DND-41 (cell line): ENCODE measurements around the gene ALOX5.

Experiments used
- ATAC-seq: fragments of 200-7000 bp; cut with Tn5 transposase; 3 replicates; pipeline ENCODE4 v1.9.1; 2021; ENCODE audit warnings: low read depth; ENCODE audit not compliant: insufficient read depth
- DNase-seq: peaks from one replicate; pipeline ENCODE4 v3.0.0-alpha.2; 2020
- H2AFZ ChIP-seq: 2 replicates; pipeline ENCODE4 v1.6.0; 2012; ENCODE audit warnings: low read depth, low read length
- H3K27ac ChIP-seq: 2 replicates; pipeline ENCODE4 v1.5.1; 2012; ENCODE audit warnings: low read length, inconsistent platforms
- H3K27me3 ChIP-seq: fragments of 200-600 bp; sonication (generic); 2 replicates; pipeline ENCODE4 v1.6.0; 2012; ENCODE audit warnings: low read length, mild to moderate bottlenecking, inconsistent platforms; ENCODE audit not compliant: insufficient read depth, poor library complexity
- H3K36me3 ChIP-seq: 2 replicates; pipeline ENCODE4 v1.5.1; 2012; ENCODE audit warnings: low read length, inconsistent platforms; ENCODE audit not compliant: insufficient read depth
- H3K4me1 ChIP-seq: 2 replicates; pipeline ENCODE4 v1.5.1; 2012; ENCODE audit warnings: mild to moderate bottlenecking, low read length; ENCODE audit not compliant: insufficient read depth
- H3K4me2 ChIP-seq: 2 replicates; pipeline ENCODE4 v1.6.0; 2012; ENCODE audit warnings: mild to moderate bottlenecking, moderate library complexity, low read length, inconsistent platforms; ENCODE audit not compliant: insufficient read depth
- H3K4me3 ChIP-seq, 2 experiments: fragments of 200-600 bp in 1 of 2; shearing (Covaris generic) in 1 of 2; 2 replicates each; pipeline ENCODE4 v1.5.1; 2012 to 2016; ENCODE audit warnings: inconsistent platforms in 2 of 2, low read length in 2 of 2, mild to moderate bottlenecking in 2 of 2, low read depth in 1 of 2, moderate library complexity in 1 of 2
- H3K79me2 ChIP-seq: 2 replicates; pipeline ENCODE4 v1.6.0; 2012; ENCODE audit warnings: low read length, inconsistent platforms; ENCODE audit not compliant: insufficient read depth
- H3K9ac ChIP-seq: 2 replicates; pipeline ENCODE4 v1.6.0; 2012; ENCODE audit warnings: low read depth, mild to moderate bottlenecking, inconsistent platforms, low read length, moderate library complexity
- H3K9me3 ChIP-seq: 2 replicates; pipeline ENCODE4 v1.5.1; 2012; ENCODE audit warnings: low read length, moderate library complexity, mild to moderate bottlenecking, inconsistent platforms; ENCODE audit not compliant: insufficient read depth, severe bottlenecking
- H4K20me1 ChIP-seq: 2 replicates; pipeline ENCODE4 v1.6.0; 2012; ENCODE audit warnings: low read length; ENCODE audit not compliant: insufficient read depth
- EZH2 ChIP-seq: IDR thresholded peaks from 3 replicates; pipeline ENCODE4 v1.6.1; 2012; ENCODE audit warnings: borderline replicate concordance, low read depth, mild to moderate bottlenecking, moderate library complexity, low read length, inconsistent platforms; ENCODE audit not compliant: severe bottlenecking
- TF ChIP-seq, protein P1 (sequence below): IDR thresholded peaks from 2 replicates; pipeline ENCODE4 v1.5.1; 2012; ENCODE audit warnings: borderline replicate concordance, low read length, moderate library complexity, mild to moderate bottlenecking; ENCODE audit not compliant: poor library complexity, severe bottlenecking; ENCODE audit errors: extremely low read depth

ALOX5 gene

DNA sequence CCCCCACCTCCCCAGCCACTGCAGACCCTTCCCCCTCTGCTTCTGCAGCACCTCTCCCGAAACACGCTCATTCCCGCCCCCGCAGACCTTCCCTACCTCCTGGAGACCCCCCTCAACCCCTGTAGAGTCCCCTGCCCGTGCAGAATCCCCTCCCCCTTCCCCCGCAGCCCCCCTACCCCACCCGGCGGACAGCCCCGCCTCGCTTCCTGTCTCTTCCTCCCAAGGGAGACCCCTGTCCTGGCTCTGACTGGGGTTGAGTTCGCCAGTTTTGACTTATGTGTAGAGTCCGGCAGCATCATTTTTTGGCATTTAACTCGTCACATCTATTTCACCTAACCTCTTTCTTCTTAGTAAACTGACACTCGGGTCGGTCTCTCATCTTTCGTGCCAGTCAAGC lies 54.0 kb downstream of the ALOX5 start:
- H2AFZ ChIP-seq, result no peak overlapping the region
- no peak overlapping the region for H3K4me3 ChIP-seq
- H3K4me1 ChIP-seq, result peaks cover 2% of the 10 kb centered on the region; the same call in 1 of the 2 replicates
- no peak overlapping the region for H3K27ac ChIP-seq
- H3K9me3 ChIP-seq, result no peaks in the 10 kb centered on the region
- TF ChIP-seq EZH2, result no peak
- TF ChIP-seq, protein P1, sequence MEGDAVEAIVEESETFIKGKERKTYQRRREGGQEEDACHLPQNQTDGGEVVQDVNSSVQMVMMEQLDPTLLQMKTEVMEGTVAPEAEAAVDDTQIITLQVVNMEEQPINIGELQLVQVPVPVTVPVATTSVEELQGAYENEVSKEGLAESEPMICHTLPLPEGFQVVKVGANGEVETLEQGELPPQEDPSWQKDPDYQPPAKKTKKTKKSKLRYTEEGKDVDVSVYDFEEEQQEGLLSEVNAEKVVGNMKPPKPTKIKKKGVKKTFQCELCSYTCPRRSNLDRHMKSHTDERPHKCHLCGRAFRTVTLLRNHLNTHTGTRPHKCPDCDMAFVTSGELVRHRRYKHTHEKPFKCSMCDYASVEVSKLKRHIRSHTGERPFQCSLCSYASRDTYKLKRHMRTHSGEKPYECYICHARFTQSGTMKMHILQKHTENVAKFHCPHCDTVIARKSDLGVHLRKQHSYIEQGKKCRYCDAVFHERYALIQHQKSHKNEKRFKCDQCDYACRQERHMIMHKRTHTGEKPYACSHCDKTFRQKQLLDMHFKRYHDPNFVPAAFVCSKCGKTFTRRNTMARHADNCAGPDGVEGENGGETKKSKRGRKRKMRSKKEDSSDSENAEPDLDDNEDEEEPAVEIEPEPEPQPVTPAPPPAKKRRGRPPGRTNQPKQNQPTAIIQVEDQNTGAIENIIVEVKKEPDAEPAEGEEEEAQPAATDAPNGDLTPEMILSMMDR, result no peak
- ATAC-seq (no peak), DNase-seq (no peak)
- no peaks in the 10 kb centered on the region for H4K20me1 ChIP-seq
- H3K79me2 ChIP-seq, result no peaks in the 10 kb centered on the region
- H3K27me3 ChIP-seq, result no peaks in the 10 kb centered on the region
- H3K36me3 ChIP-seq, result no peaks in the 10 kb centered on the region
- H3K9ac ChIP-seq, result no peak overlapping the region
- H3K4me2 ChIP-seq, result no peak overlapping the region

DNA sequence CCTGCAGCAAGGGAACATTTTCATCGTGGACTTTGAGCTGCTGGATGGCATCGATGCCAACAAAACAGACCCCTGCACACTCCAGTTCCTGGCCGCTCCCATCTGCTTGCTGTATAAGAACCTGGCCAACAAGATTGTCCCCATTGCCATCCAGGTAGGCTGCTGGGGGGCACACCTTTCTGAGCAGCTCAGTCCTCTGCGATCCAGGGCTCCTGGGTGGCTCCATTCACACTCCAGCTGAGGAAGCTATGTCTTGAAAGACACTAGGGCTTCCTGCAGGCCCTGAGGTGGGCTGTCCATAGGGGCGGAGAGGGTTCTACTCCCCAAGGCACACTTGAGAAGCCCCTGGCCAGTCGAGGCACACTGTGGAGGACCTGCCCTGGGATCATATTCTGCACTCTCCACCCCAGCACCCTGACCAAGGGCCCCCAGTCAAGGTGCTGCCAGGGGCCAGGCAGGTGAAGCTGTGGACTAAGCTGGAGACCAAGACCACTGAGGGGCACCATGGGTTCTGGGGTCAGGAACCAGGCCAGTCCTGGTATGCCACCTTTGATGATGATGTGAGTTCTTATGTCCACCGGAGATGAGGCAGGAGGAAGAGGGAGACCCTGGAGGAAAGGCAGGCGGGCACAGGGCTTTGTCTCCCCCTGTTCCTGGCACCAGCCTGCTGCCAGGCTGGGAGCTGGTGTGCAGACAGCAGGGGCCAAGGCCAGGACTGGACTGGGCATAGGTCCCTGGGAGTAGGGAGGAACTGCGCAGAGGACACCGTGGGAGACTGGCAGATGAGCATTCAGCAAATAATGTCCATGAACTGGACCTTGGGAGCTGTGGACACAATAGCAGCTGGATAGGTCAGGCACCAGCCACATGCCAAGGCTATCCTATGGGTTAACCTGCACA lies 54.8 kb downstream of the ALOX5 start:
- no peaks in the 10 kb centered on the region for H3K4me1 ChIP-seq
- DNase-seq (no peak), ATAC-seq (no peak)

DNA sequence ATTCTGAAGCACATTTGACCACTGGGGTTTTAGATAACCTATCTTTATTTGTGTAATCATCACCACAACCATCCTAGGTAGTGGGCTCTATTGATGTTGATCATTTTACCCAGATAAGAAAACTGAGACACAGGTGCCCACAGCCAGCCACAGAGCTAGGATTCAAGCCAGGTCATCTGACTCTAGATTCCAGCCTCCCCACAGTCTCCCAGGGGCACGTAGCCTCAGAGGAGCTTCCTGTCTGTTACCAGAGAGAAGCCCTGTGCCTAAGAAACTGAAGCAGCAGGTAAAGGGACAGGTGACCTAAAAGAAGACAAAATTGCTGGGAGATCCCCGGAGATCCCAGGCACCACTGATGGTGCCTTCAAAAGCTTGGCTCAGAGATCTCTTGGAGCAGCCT lies 55.8 kb downstream of the ALOX5 start:
- DNase-seq, result no peak
- no peak overlapping the region for H3K27ac ChIP-seq
- H3K4me3 ChIP-seq, result no peak overlapping the region
- no peaks in the 10 kb centered on the region for H3K79me2 ChIP-seq
- no peak overlapping the region for H3K9ac ChIP-seq
- no peak for TF ChIP-seq EZH2
- TF ChIP-seq, protein P1, result no peak
- H3K27me3 ChIP-seq, result no peaks in the 10 kb centered on the region
- no peaks in the 10 kb centered on the region for H3K36me3 ChIP-seq
- H3K4me1 ChIP-seq, result no peaks in the 10 kb centered on the region
- no peaks in the 10 kb centered on the region for H4K20me1 ChIP-seq
- ATAC-seq, result no peak
- no peak overlapping the region for H3K4me2 ChIP-seq
- no peak overlapping the region for H2AFZ ChIP-seq
- H3K9me3 ChIP-seq, result no peaks in the 10 kb centered on the region

More for the DNA sequence above, 54.8 kb downstream of the ALOX5 start:
- no peak overlapping the region for H3K27ac ChIP-seq
- H3K9me3 ChIP-seq, result no peaks in the 10 kb centered on the region
- no peak overlapping the region for H2AFZ ChIP-seq
- no peaks in the 10 kb centered on the region for H3K36me3 ChIP-seq
- TF ChIP-seq, protein P1, result no peak
- no peak for TF ChIP-seq EZH2
- no peak overlapping the region for H3K4me2 ChIP-seq
- H3K27me3 ChIP-seq, result no peaks in the 10 kb centered on the region
- H3K9ac ChIP-seq, result no peak overlapping the region
- H3K79me2 ChIP-seq, result no peaks in the 10 kb centered on the region
- H3K4me3 ChIP-seq, result no peak overlapping the region
- no peaks in the 10 kb centered on the region for H4K20me1 ChIP-seq
